WTC11 (cell line): ENCODE results near the gene SNX5. TPM values are rescaled to one million over a fixed set of nuclear protein-coding genes. Genes with fewer than 3 reads are reported as not detected.

Source experiments
- ATAC-seq: fragments of 200-7000 bp; cut with Tn5 transposase; 2 replicates; pipeline ENCODE4 v1.10.0; 2021; ENCODE audit warnings: mild to moderate bottlenecking, moderate library complexity
- CTCF ChIA-PET: fragments of 300-600 bp; sonication (Branson Sonifier 250); formaldehyde crosslinking; loops from one replicate; lab custom pipeline; 2021; ENCODE audit warnings: antibody characterized with exemption; lab: Charles Lee
- POLR2A ChIA-PET: fragments of 350-600 bp; sonication (Branson Sonifier 250); formaldehyde crosslinking; loops from one replicate; lab custom pipeline; 2021; ENCODE audit warnings: antibody characterized with exemption; lab: Charles Lee
- DNase-seq: peaks from one replicate; pipeline ENCODE4 v3.0.0; 2021; ENCODE audit warnings: low spot score
- H3K27ac Mint-ChIP-seq: 2 replicates; pipeline ENCODE4 v1.8.0; 2021; ENCODE audit warnings: mixed read lengths
- H3K27me3 Mint-ChIP-seq: 2 replicates; pipeline ENCODE4 v1.8.0; 2021; ENCODE audit warnings: low read depth, mild to moderate bottlenecking, moderate library complexity, mixed read lengths
- H3K36me3 Mint-ChIP-seq: 2 replicates; pipeline ENCODE4 v1.8.0; 2021; ENCODE audit warnings: mixed read lengths
- H3K4me1 Mint-ChIP-seq: 2 replicates; pipeline ENCODE4 v1.8.0; 2022; ENCODE audit warnings: mixed read lengths
- H3K4me3 Mint-ChIP-seq: 2 replicates; pipeline ENCODE4 v1.8.0; 2021; ENCODE audit warnings: mild to moderate bottlenecking, moderate library complexity, mixed read lengths
- H3K9me3 Mint-ChIP-seq: 2 replicates; pipeline ENCODE4 v1.8.0; 2021; ENCODE audit warnings: mixed read lengths
- ESRRA ChIP-seq: sonication (generic); formaldehyde crosslinking; IDR thresholded peaks from 2 replicates; pipeline ENCODE4 v1.8.1; 2022; ENCODE audit warnings: mild to moderate bottlenecking, missing genetic modification reagents, borderline replicate concordance
- FOXJ3 ChIP-seq: sonication (generic); formaldehyde crosslinking; IDR thresholded peaks from 2 replicates; pipeline ENCODE4 v1.9.0; 2021; ENCODE audit warnings: missing genetic modification reagents, mild to moderate bottlenecking, borderline replicate concordance
- HMGA2 ChIP-seq: fragments of 250-450 bp; sonication (Bioruptor Pico); IDR thresholded peaks from 2 replicates; pipeline ENCODE4 v1.4.0; 2021; ENCODE audit warnings: mild to moderate bottlenecking, moderate library complexity
- IRF2 ChIP-seq: sonication (generic); formaldehyde crosslinking; IDR thresholded peaks from 2 replicates; pipeline ENCODE4 v1.8.0; 2022; ENCODE audit warnings: low read depth, missing genetic modification reagents, borderline replicate concordance
- JUN ChIP-seq: sonication (generic); formaldehyde crosslinking; IDR thresholded peaks from 2 replicates; pipeline ENCODE4 v1.8.0; 2023; ENCODE audit warnings: mild to moderate bottlenecking, missing genetic modification reagents
- KAT7 ChIP-seq: sonication (generic); formaldehyde crosslinking; IDR thresholded peaks from 2 replicates; pipeline ENCODE4 v1.8.1; 2023; ENCODE audit warnings: missing genetic modification reagents, mild to moderate bottlenecking, borderline replicate concordance
- MYBL2 ChIP-seq: sonication (generic); formaldehyde crosslinking; IDR thresholded peaks from 2 replicates; pipeline ENCODE4 v1.8.1; 2023; ENCODE audit warnings: mild to moderate bottlenecking, moderate library complexity, missing genetic modification reagents
- OVOL2 ChIP-seq: fragments of 250-450 bp; sonication (Bioruptor Pico); IDR thresholded peaks from 2 replicates; pipeline ENCODE4 v1.9.0; 2021; ENCODE audit warnings: mild to moderate bottlenecking, borderline replicate concordance
- SP1 ChIP-seq: sonication (generic); formaldehyde crosslinking; conservative IDR thresholded peaks from 2 replicates; pipeline ENCODE4 v1.8.1; 2022; ENCODE audit warnings: missing genetic modification reagents
- ZNF396 ChIP-seq: fragments of 250-450 bp; sonication (Bioruptor Pico); IDR thresholded peaks from 2 replicates; pipeline ENCODE4 v1.8.0; 2021; ENCODE audit warnings: mild to moderate bottlenecking, moderate library complexity, borderline replicate concordance
- ZNF423 ChIP-seq: fragments of 250-450 bp; sonication (Bioruptor Pico); IDR thresholded peaks from 2 replicates; pipeline ENCODE4 v2.1.2; 2022; ENCODE audit warnings: mild to moderate bottlenecking, moderate library complexity
- total RNA-seq: library from RNA; stranded (reverse); gene quantifications from 3 replicates; pipeline ENCODE4 v1.2.3, GENCODE V29; 2021
- TF ChIP-seq, protein P1 (sequence below): sonication (generic); formaldehyde crosslinking; IDR thresholded peaks from 2 replicates; pipeline ENCODE4 v1.8.0; 2023; ENCODE audit warnings: mild to moderate bottlenecking, missing genetic modification reagents
- TF ChIP-seq, protein P2 (sequence below): sonication (generic); formaldehyde crosslinking; IDR thresholded peaks from 2 replicates; pipeline ENCODE4 v1.8.1; 2022; ENCODE audit warnings: low read depth, missing genetic modification reagents, borderline replicate concordance
- TF ChIP-seq, protein P3 (sequence below): sonication (generic); formaldehyde crosslinking; IDR thresholded peaks from 2 replicates; pipeline ENCODE4 v1.8.1; 2023; ENCODE audit warnings: mild to moderate bottlenecking, moderate library complexity, missing genetic modification reagents
- TF ChIP-seq, protein P4 (sequence below): sonication (generic); formaldehyde crosslinking; conservative IDR thresholded peaks from 2 replicates; pipeline ENCODE4 v1.8.1; 2023; ENCODE audit warnings: mild to moderate bottlenecking, low read depth, missing genetic modification reagents, moderate library complexity
- TF ChIP-seq, protein P5 (sequence below): sonication (generic); formaldehyde crosslinking; IDR thresholded peaks from 2 replicates; pipeline ENCODE4 v1.8.0; 2022; ENCODE audit warnings: mild to moderate bottlenecking, missing genetic modification reagents
- TF ChIP-seq, protein P6 (sequence below): sonication (generic); formaldehyde crosslinking; IDR thresholded peaks from 2 replicates; pipeline ENCODE4 v1.8.1; 2023; ENCODE audit warnings: mild to moderate bottlenecking, missing genetic modification reagents, moderate library complexity

The SNX5 gene
- total RNA-seq, 1 experiment from 2014 or later = 192 TPM

DNA sequence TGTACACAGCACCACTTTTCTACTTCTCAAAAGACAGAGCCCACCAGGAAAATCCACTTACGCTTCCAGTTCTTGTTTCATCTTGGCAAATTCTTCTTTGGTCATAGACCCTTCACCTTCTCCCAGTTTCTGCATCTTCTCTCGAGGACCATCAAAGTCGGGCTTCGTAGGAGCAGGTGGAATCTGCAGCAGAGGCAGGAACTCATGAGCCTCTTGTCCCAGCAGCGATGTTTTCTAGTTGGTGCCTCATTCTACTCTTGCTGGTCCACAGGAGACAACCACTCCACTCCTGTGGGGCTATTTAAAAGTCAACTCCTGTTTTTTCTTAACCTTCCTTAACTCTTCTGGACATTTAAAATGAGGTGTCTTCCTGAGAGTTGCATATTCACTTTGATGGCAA lies 14.7 kb downstream of the SNX5 start (continued):
- TF ChIP-seq, protein P1, sequence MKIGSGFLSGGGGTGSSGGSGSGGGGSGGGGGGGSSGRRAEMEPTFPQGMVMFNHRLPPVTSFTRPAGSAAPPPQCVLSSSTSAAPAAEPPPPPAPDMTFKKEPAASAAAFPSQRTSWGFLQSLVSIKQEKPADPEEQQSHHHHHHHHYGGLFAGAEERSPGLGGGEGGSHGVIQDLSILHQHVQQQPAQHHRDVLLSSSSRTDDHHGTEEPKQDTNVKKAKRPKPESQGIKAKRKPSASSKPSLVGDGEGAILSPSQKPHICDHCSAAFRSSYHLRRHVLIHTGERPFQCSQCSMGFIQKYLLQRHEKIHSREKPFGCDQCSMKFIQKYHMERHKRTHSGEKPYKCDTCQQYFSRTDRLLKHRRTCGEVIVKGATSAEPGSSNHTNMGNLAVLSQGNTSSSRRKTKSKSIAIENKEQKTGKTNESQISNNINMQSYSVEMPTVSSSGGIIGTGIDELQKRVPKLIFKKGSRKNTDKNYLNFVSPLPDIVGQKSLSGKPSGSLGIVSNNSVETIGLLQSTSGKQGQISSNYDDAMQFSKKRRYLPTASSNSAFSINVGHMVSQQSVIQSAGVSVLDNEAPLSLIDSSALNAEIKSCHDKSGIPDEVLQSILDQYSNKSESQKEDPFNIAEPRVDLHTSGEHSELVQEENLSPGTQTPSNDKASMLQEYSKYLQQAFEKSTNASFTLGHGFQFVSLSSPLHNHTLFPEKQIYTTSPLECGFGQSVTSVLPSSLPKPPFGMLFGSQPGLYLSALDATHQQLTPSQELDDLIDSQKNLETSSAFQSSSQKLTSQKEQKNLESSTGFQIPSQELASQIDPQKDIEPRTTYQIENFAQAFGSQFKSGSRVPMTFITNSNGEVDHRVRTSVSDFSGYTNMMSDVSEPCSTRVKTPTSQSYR (CRISPR knock-in tag) = no peak
- TF ChIP-seq, protein P2, sequence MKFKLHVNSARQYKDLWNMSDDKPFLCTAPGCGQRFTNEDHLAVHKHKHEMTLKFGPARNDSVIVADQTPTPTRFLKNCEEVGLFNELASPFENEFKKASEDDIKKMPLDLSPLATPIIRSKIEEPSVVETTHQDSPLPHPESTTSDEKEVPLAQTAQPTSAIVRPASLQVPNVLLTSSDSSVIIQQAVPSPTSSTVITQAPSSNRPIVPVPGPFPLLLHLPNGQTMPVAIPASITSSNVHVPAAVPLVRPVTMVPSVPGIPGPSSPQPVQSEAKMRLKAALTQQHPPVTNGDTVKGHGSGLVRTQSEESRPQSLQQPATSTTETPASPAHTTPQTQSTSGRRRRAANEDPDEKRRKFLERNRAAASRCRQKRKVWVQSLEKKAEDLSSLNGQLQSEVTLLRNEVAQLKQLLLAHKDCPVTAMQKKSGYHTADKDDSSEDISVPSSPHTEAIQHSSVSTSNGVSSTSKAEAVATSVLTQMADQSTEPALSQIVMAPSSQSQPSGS (CRISPR knock-in tag) = no peak
- no peak for TF ChIP-seq ZNF423

DNA sequence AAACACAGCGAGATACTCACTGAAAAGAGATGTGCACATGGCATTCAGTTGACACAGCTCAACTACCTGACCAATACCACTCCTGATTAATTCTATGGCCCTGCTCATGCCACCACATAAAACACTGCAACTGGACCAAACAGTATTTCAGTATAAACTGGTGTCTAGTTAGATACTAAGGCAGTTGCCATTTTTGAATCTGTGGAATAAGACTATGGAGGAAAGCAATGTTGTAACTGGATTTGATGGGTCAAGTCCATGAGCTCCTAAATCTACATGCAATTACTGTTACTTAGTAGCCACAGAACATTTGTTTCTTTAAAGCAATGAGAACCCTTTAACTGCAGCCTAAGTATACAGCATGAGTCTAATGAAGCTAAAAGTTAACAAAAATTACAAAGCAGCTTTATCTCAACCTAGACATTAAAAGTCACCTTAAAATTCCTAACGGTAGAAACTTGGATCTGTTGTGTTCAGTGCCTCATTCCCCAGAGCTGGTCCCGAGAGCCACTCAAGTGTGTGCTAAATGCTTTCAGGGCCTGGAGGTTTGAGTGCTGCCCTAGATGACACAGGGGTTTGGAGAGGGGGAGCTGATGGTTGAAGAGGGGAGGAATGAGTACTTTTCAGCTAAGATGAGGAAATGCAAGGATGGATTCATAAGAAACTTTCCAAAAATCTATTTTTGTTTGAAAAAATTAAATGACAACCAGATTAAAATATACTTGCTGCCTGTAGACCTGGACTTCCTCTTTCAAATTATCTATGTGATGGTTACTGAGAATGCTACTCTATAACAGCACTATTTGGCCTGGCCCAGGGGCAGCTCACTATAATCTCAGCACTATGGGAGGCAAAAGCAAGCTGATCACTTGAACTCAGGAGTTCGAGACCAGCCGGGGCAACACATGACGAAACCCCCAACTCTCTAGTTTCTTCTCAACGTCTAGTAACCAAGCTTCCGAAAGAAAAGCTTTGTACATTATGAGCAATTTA lies 15.6 kb downstream of the SNX5 start:
- CTCF ChIA-PET = interaction anchor here (1.1 kb wide), 1 partner anchor 14 kb away, joined by 4 read pairs; no protein-coding TSS in a partner anchor
- TF ChIP-seq SP1 (no peak), ZNF423 (no peak), KAT7 (CRISPR knock-in tag) (no peak), JUN (CRISPR knock-in tag) (no peak), OVOL2 (CRISPR knock-in tag) (no peak), ESRRA (CRISPR knock-in tag) (no peak), ZNF396 (CRISPR knock-in tag) (no peak), HMGA2 (CRISPR knock-in tag) (no peak), MYBL2 (CRISPR knock-in tag) (no peak), IRF2 (CRISPR knock-in tag) (no peak), FOXJ3 (CRISPR knock-in tag) (no peak)
- TF ChIP-seq, protein P3, sequence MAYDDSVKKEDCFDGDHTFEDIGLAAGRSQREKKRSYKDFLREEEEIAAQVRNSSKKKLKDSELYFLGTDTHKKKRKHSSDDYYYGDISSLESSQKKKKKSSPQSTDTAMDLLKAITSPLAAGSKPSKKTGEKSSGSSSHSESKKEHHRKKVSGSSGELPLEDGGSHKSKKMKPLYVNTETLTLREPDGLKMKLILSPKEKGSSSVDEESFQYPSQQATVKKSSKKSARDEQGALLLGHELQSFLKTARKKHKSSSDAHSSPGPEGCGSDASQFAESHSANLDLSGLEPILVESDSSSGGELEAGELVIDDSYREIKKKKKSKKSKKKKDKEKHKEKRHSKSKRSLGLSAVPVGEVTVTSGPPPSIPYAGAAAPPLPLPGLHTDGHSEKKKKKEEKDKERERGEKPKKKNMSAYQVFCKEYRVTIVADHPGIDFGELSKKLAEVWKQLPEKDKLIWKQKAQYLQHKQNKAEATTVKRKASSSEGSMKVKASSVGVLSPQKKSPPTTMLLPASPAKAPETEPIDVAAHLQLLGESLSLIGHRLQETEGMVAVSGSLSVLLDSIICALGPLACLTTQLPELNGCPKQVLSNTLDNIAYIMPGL (CRISPR knock-in tag) = no peak
- TF ChIP-seq, protein P4, sequence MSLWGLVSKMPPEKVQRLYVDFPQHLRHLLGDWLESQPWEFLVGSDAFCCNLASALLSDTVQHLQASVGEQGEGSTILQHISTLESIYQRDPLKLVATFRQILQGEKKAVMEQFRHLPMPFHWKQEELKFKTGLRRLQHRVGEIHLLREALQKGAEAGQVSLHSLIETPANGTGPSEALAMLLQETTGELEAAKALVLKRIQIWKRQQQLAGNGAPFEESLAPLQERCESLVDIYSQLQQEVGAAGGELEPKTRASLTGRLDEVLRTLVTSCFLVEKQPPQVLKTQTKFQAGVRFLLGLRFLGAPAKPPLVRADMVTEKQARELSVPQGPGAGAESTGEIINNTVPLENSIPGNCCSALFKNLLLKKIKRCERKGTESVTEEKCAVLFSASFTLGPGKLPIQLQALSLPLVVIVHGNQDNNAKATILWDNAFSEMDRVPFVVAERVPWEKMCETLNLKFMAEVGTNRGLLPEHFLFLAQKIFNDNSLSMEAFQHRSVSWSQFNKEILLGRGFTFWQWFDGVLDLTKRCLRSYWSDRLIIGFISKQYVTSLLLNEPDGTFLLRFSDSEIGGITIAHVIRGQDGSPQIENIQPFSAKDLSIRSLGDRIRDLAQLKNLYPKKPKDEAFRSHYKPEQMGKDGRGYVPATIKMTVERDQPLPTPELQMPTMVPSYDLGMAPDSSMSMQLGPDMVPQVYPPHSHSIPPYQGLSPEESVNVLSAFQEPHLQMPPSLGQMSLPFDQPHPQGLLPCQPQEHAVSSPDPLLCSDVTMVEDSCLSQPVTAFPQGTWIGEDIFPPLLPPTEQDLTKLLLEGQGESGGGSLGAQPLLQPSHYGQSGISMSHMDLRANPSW (CRISPR knock-in tag) = no peak
- TF ChIP-seq, protein P5, sequence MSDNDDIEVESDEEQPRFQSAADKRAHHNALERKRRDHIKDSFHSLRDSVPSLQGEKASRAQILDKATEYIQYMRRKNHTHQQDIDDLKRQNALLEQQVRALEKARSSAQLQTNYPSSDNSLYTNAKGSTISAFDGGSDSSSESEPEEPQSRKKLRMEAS (CRISPR knock-in tag) = no peak
- TF ChIP-seq, protein P6, sequence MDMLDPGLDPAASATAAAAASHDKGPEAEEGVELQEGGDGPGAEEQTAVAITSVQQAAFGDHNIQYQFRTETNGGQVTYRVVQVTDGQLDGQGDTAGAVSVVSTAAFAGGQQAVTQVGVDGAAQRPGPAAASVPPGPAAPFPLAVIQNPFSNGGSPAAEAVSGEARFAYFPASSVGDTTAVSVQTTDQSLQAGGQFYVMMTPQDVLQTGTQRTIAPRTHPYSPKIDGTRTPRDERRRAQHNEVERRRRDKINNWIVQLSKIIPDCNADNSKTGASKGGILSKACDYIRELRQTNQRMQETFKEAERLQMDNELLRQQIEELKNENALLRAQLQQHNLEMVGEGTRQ = no peak
- TF ChIP-seq, all 79 proteins: peak for 0
- no peak overlapping the region for H3K4me3 Mint-ChIP-seq
- peak overlapping the region; percentile 86 for H3K27ac Mint-ChIP-seq
- POLR2A ChIA-PET = no interaction called here
- no peaks in the 10 kb centered on the region for H3K9me3 Mint-ChIP-seq
- H3K36me3 Mint-ChIP-seq = peaks cover 95% of the 10 kb centered on the region
- DNase-seq = no peak
- no peak for ATAC-seq
- H3K4me1 Mint-ChIP-seq = peaks cover 9% of the 10 kb centered on the region; the same call in 1 of the 2 replicates
- no peaks in the 10 kb centered on the region for H3K27me3 Mint-ChIP-seq
